T1000 (cell line): ENCODE results near the gene GAGE13.
"Not testable (repeated sequence)": the region's sequence is repeated elsewhere in the genome, so short reads cannot be mapped to it uniquely, and the experiment has no call there.

Experiments
- DNase-seq: peaks from one replicate; lab custom pipeline; 2025; ENCODE audit warnings: mixed read lengths; lab: John Stamatoyannopoulos, UW

GAGE13 gene

DNA sequence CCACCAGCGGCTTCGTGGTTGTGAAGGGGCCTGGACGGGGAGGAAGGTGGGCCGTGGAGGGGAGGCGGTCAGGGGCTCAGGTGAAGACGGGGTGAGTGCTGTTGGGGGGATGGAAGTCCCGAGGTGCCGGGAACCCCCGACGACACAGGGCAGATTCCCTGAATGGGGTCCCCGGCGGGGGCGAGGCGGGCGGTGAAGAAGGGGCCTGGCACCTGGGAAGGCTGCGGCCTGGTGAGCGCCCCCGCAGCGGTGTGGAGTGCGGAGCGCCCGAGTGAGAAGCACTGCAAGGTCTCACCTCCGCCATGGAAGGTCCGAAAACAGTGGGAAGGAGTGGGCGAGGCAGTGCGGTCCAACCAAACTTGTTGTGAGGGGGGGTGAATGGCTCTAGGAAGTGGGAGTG is 459 bp downstream of the GAGE13 start:
- DNase-seq = not testable (repeated sequence)

DNA sequence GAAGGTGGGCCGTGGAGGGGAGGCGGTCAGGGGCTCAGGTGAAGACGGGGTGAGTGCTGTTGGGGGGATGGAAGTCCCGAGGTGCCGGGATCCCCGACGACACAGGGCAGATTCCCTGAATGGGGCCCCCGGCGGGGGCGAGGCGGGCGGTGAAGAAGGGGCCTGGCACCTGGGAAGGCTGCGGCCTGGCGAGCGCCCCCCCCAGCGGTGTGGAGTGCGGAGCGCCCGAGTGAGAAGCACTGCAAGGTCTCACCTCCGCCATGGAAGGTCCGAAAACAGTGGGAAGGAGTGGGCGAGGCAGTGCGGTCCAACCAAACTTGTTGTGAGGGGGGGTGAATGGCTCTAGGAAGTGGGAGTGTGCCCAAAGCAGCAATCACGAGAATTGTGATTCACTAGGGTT is 10.1 kb downstream of the GAGE13 start:
- not testable (repeated sequence) for DNase-seq

DNA sequence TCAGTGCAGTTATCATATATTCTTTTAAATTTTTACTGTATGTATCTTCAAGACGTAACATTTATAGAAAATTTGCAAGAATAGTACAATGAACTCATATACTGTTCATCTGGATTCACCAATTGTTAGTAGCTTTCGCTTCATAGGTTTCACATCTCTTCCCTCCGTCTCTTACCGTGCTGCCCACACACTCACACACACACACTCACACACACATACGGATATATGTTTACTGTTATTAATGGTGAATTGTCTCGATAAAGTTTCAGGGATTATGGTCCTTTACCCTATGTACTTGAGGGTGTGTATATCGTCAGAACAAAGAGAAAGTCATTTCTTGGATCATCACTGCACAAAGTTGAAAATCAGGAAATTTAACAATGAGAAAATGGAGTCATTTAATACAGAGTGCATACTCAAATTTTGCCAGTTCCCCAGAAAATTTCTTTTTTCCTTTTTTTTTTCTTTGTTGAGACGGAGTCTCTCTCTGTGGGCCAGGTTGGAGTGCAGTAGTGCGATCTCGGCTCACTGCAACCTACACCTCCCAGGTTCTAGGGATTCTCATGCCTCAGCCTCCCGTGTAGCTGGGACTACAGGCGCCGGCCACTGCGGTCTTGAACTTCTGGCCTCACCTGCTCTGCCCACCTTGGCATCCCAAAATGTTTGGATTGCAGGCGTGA is 13.3 kb downstream of the GAGE13 start:
- DNase-seq = not testable (repeated sequence)

DNA sequence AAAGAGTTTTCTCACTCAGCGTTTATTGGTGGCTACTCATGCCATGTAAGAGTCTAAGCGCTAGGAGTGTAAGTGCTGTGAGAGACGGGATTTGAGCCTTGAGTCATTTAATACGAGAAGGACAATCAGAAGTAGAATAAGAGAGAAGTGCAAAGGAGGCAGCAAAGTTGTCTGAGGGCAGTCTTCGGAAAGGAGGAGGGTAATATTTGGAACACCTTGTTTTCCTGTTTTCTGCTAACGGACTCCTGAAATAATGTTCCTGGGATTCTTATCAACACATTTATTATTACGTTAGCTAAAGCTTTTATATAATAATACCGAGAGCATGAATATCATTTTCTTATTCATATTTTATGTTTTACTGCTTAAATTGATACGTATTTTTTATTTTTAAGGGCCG is 14.0 kb downstream of the GAGE13 start:
- not testable (repeated sequence) for DNase-seq

DNA sequence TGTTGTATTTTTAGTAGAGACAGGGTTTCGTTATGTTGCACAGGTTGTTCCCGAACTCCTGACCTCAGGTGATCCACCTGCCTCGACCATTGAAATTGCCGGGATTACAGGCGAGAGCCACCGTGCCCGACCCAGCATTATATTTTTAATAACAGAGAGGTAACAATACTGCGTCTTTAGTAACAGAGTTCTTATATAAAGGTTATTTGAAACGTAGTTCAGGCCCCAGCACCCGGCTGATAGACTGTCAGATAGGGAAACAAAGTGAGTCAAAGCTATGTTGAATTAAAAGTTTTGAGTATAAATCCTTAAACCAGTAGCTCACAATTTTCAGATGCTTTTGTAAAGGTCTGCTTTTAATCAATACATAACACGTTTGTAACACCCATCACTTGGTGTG is 14.8 kb downstream of the GAGE13 start:
- not testable (repeated sequence) for DNase-seq
